AG10803 (cell line): Measurements from ENCODE around the gene FBN1.

ENCODE experiments used
- DNase-seq: peaks from one replicate; pipeline ENCODE4 v3.0.0; 2010; ENCODE audit warnings: low read depth
- H3K4me3 ChIP-seq: 2 replicates; pipeline ENCODE4 v1.5.1; 2011; ENCODE audit warnings: mild to moderate bottlenecking, low read length, control low read depth
- CTCF ChIP-seq: conservative IDR thresholded peaks from 2 replicates; pipeline ENCODE4 v1.5.1; 2011; ENCODE audit warnings: mild to moderate bottlenecking, low read length, control low read depth, inconsistent platforms

FBN1 gene

GRCh38 chr15:48363474-48363873, 282.0 kb downstream of the FBN1 start:
- peak; percentile 42 for DNase-seq
- no peak overlapping the region for H3K4me3 ChIP-seq
- TF ChIP-seq CTCF: no peak

- H3K4me3 ChIP-seq: no peak overlapping the region
- TF ChIP-seq CTCF: no peak
- no peak for DNase-seq
Observed at GRCh38 chr15:48361685-48362084, 283.8 kb downstream of the FBN1 start.

GRCh38 chr15:48360841-48361240, 284.7 kb downstream of the FBN1 start:
- peak; percentile 40 for DNase-seq
- no peak for TF ChIP-seq CTCF
- H3K4me3 ChIP-seq: no peak overlapping the region
